GM19025 (cell line): ENCODE measurements around the gene TTLL5.

ENCODE experiments used
- ATAC-seq: cut with Tn5 transposase; IDR thresholded peaks from one replicate; pipeline ENCODE4 v1.9.1; 2021; ENCODE audit warnings: mild to moderate bottlenecking, low read depth, moderate library complexity; ENCODE audit not compliant: unreplicated experiment

Gene TTLL5

GRCh38 chr14:75784314-75784686 lies 123.3 kb downstream of the TTLL5 start:
- no peak for ATAC-seq

GRCh38 chr14:75793806-75794205 lies 132.8 kb downstream of the TTLL5 start:
- no peak for ATAC-seq

DNA sequence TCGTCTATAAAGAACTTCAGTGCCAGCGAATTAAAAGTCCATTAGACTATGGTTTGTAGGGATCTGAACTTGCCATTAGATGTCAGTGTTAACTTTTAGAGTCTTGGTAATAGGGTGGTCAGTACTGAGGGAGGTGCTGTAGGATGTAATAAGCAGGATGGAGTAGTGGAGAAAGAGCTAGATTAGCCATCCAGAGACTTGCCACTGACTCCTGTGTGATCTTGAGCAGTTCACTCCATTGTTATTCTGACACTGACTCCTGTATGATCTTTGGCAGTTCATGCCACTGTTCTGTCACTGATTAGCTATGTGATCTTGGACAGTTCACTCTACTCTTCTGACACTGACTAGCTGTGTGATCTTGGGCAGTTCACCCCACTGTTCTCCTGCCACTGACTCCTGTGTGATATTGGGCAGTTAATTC lies 133.6 kb downstream of the TTLL5 start:
- no peak for ATAC-seq

- no peak for ATAC-seq
Observed at GRCh38 chr14:75800792-75801191, 139.7 kb downstream of the TTLL5 start.

DNA sequence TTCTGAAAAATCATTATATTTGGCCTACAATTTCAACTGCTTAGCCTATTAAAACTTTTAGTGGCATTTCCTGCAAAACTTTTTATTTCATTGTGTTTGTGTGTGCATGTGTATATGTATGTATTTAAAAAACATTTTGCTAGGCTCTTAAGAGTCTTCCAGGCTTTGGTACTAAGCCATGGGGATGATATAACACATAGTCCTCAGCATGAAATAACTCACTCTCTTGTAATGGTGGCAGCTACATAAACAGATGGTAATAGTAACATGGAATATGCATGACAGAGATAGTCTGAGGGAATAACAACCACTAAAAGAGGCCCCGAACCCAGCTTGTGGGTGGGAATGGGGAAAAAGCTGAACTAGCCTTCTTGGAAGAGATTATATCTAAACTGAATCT lies 141.4 kb downstream of the TTLL5 start:
- no peak for ATAC-seq

DNA sequence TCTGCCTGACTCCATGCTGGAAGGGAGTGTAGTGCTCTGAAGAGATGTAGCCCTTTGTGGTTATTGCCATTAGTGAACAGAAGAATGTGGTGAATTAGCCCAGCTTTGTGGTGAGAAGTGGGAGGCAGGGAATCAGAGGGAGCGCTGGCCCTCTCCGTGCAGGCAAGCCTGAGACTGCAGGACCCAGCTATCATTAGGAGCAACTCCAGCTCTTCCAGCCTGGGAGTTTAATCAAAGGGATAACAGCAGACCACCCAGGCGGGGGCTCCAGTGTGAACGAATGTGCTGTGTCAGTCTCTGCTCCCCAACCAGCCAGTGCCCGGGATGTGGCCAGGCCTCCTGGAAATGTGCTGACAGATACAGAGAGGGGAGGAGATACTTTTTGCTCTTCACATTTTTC lies 142.7 kb downstream of the TTLL5 start:
- no peak for ATAC-seq

- ATAC-seq: no peak
Observed at GRCh38 chr14:75804570-75805275, 143.7 kb downstream of the TTLL5 start.

GRCh38 chr14:75805646-75806045 lies 144.6 kb downstream of the TTLL5 start:
- no peak for ATAC-seq

- ATAC-seq: no peak
Observed at GRCh38 chr14:75806352-75806832, 145.3 kb downstream of the TTLL5 start.

DNA sequence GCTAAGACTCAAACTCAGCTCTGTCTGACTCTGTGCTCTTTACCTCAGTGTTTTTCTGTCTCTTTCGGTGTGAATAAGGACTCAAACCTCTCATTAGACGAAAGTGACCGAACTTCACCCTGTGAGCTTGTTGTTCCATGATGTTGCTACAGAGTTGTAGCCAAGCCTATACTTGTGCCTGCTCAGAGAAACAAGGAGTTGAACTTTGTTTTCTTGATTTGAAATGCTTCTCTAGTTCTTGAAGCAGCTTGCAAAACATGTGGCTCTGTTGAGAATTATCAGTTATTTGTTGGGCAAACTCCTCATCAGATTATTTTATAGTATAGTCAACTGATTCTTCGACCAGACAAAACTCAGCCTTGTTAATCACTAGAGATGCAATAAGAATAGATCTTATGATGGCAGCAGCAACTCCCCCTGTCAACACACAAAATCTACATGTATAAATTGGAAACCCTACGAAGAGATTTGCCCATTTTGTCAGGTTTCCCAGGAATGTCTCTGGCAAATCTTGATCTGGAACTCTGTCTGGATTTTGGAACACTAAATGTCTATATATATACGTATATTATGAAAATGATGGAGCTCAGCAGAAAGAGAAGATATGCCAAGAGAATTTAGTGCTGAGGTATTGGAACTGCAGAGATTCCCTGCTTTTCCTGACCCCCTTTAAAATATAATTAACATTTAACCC lies 146.8 kb downstream of the TTLL5 start:
- no peak for ATAC-seq

- no peak for ATAC-seq
Observed at GRCh38 chr14:75811136-75811829, 150.2 kb downstream of the TTLL5 start.

DNA sequence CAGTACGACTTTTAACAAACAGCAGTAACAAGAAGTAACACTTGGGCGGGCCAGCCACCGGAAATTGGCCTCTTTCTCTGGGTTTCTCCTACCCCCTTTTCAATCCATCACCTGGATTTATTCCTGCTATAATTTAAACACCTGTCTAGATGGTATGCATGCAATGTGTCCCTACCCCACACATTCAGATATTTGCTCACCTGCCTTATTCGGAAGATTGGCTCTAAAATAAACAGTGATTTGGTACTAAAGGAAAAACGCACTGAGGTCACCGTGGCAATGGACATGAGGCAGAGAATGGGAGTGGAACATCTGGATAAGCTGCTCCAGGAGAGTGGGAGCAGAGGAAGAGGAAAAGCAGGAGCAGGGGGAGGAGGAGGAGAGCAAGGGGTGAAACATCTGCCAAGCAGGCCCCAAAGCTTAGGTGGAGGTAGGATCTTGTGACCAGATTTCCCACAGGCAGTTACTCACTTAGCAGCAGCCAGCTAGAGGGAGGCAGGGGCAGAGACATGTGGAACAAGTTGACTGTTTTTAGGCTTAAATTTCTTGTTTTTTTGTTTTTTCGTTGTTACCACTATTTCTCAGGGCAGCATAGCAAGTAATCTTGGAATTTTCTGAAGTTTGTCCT lies 150.9 kb downstream of the TTLL5 start:
- ATAC-seq: no peak

DNA sequence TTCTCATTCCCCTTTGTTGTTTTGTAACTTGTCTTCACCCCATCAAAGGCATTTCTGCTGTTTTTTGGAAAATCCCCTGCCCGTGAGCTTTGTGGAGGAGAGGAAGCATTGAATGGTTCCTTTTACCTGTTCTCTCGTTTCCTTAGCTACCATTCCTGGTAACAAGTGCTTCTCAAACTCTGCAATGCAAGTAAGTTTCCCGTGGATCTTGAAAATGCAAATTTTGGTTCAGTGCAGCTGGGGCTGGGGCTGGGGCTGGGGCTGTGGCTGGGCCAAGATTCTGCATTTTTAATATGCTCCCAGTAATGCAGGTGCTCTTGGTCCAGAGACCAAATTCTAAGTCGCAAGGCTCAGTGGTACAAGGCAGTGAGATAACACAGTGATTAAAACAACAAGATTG lies 151.6 kb downstream of the TTLL5 start:
- ATAC-seq: no peak

DNA sequence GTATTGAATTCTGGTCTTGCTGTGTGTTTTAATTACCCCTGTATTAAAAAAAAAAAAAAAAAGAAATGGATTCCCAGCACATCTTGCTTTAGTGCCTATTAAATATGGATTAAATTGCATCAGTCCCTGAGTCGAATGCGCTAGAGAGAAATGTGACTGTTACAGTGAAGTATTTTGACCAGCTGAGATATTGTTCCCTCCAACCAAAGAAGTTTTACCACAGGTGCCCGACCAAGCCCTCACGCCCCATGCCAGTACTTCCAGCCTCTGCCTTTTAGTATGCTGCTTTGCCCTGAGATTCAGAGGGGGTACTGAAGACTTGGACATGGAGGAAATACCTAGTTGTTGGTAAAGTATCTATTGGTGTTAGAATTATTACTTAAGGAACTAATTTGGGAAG lies 159.7 kb downstream of the TTLL5 start:
- ATAC-seq: no peak

GRCh38 chr14:75821831-75822521 lies 160.9 kb downstream of the TTLL5 start:
- ATAC-seq: no peak

DNA sequence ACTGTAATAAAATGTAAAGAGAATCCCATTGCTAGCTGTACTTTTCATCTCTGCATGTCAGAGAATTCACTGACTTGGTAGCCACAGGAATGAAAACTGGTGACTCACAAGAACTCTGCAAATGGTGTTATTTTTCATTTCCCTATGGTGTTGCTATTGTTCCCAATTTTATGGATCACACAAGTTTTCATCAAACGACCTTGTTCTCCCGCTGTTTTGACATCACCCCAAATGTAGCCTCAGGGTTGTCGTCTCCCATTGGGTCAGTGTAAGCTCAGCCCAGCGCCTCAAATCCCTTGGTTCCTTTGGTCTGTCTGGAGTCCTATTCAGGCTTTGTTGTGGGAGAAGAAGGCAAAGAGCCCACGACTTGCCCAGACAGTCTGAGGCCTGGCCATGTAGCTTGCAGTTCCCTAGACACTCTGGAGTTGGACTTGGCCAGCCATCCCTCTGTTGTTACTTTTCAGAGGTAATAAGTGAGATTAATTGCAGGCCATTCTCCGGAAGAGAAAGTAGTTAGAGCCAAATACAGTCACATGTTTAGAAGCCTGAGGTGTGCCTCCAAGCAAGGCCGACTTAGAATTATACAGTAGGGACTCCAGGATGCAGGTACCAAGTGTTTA lies 161.6 kb downstream of the TTLL5 start:
- no peak for ATAC-seq

- no peak for ATAC-seq
Observed at GRCh38 chr14:75823334-75823733, 162.3 kb downstream of the TTLL5 start.

DNA sequence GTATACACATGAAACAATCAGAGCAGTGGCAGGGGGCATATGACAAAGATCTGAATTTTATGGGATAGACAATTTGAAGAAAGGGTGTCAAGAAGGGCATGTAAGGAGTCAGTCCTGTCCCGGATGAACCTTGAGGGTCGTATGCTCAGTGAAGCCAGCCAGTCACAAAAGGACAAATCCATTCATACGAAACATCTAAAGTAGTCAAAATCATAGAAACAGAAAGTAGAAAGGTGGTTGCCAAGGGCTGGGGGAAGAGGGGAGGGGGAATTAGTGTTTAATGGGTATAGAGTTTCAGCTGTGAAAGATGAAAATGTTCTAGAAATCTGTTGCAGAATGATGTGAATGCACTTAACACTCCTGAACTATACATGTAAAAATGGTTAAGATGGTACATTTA lies 163.3 kb downstream of the TTLL5 start:
- ATAC-seq: no peak

DNA sequence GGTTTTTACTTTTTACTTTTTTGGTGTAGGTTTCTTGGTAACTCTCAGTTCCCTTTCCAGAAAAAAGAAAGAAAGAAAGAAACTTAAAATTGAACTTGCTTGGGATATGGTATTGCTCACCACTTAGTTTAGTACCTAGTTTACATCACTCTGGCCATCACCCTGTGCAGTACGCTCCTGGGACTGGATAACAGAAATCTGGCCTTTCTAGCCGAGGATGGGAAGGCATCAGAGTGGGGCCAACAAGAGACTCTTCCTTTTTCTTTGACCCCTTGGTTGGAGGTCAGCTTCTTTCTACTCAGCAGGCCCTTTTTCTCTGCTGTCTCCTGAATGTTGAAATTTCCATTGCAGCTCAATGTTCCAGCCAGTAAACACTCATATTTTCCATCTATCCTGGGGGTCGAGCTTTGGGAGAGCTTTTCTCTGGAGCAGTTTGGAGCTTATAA lies 164.1 kb downstream of the TTLL5 start:
- ATAC-seq: no peak

DNA sequence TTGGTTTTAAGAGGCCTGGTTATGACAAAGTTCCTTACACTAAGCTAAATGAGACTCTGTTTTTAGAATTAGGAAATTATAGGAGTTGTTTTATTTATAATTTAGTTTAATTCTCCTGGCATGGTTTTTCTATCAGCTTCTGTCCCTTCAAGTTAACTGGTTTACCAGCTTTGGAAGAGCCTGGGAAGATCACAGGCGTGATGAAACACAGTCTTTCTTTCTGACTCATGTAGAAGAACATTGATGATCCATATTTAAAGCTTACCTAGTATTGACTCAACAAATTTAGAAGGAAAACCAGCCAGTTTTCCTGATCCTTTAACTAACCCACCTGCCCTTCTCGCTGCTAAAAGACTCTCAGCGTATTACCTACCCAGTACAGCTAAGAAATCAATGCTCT lies 165.6 kb downstream of the TTLL5 start:
- ATAC-seq: no peak
